ENCODE measurements around the gene MAPKAP1. TPM values are rescaled to one million over a fixed set of nuclear protein-coding genes. Genes with fewer than 3 reads are reported as not detected.
A peak's percentile ranks its signal among the peaks of the same experiment; 100 is the strongest.

MAPKAP1 gene
- 76.4 and 84.3 TPM in 2 replicates for total RNA-seq

DNA sequence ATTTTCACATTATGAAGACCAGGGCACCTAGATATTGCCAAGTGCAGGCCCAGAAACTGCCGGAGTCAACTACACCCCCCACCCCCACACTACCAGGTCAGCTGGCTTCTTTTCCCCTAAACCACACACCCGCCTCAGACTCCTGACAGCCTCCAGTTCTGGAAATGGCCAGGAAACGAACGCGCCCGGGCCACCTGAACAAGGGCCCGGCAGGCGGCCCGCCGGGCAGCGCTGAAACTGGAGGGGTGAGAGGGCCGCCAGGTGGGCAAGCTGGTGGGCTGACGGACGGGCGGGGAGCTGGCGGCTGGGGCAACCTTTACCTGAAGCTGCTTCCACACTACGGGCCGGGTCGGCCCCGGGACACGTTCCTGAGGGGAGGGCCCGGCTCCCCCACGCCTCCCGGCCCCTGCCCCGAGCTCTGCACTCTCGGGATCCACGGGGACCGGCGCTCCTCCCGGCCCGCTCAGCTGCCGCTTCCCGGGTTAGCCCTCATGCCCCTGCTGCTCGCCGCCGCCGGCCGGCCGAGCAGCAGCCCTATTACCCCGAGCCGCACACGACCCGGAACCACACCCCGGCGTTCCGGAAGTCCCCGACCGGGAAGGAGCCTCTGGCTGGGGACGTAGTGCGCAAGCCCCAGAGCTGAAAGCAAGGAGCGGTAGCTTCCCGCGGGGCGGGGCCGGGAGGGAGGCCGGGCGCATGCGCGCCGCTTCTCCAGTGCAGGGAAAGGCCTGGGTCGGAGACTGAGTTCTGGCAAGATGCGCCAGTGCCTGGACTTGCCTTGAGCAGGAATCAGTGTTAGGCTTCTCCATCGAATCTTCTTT lies at the start of gene MAPKAP1:
MAPKAP1 (minus strand) TSS at position 558 of the 821 bp plus-strand sequence. CDS start 34,634 bp downstream, outside the sequence.
- peak; percentile 90 for DNase-seq (ENCODE audit: low read depth)

GRCh38 chr9:125756518-125756917 lies 49.5 kb upstream of the MAPKAP1 start:
- no peak for DNase-seq (ENCODE audit: low read depth)

DNA sequence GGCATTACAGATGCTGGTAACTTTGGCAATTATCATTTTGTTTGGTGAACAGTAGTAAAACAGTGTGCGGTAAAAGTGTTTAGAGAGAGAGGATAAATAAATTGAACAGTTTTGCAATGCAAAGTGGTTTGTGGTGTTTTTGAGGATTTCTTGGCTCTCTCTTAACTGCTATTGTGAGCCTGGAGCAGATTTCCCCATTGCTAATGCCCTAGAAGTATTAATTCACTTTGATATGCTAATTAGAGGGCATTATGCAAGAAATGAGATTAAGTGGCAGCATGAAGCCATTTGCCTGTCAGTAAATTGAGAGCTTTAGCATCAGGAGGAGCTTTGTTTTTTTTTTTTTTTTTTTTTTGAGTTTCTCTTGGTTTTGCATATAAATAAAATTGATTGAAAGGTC lies 48.3 kb upstream of the MAPKAP1 start:
- DNase-seq (ENCODE audit: low read depth) = no peak

- DNase-seq (ENCODE audit: low read depth) = no peak
These were observed 47.1 kb upstream of the MAPKAP1 start for GRCh38 chr9:125754096-125754495.

DNA sequence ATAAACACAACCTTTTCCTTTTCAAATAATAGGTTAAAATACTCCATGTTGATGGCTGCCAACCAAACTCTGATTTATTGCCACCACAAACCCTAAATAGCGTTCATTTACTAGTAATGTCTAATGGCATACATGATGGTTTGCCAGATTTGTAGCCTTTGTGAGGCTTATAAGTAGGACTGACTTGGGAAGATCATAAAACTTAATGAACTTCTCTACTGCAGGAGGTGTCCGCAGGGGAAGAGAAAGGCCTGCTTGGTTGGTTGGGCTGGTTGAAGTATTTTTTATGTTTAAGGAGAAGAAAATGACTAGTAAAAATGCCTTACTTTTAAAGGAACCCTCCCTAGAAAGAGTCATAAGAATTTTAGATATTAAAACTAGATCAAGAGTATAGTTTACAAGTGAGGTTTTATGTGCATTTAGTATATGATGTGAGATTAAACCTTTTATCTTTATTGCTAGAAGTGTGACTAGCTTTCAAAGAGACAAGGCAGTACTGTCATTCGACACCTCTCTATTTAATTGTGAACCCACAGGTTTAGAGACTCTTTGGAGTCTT lies 45.1 kb upstream of the MAPKAP1 start:
- no peak for DNase-seq (ENCODE audit: low read depth)

DNA sequence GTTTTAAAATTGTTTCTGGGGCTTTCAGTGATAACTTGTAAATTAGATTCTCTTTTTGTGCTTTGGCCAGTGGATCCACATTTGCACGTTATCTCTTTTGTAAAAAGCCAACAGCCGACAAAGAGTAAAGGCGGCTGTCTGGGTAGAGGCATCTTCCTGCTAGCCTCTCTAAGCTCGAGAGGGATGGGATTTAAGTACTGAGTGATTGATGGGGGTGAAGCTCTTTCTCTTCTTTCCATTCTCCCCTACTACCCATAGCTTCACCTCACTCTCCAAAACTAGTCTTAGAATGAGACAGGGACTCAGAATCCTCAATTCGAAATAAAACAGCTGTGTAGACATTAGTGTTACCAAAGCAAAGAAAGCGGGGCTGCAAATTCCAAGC lies 43.6 kb upstream of the MAPKAP1 start:
- DNase-seq (ENCODE audit: low read depth) = no peak

DNA sequence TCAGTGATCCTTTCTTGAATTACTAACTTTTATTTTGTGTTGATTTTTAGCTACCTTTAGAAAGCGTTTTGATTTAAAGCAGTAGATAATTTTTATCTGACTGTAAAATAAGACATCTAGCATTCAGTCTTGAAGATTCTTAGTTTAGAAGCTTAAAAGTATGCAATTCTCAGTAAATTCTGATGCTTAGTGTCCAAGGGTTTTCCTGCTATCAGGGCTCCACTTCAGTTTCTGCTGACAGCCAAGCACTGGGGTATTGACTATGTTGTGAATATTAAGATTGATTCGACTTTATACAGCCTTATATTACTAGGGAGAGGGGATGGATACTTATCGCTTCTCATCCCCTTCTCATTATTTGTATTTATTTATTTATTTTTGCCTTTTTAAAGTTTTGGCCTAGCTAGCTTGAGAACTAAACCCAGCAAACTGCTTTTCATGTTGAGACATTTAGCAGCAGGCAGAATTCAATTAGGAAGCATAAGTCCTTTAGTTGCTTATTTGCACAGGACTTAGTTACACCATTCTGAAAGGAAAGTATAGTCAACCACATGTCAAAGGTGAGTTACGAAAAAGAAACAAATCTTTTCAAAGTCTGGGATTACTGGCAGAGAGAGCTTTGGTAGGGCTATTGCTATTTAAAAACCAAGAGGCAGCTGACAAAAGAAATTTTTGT lies 43.1 kb upstream of the MAPKAP1 start:
- no peak for DNase-seq (ENCODE audit: low read depth)

DNA sequence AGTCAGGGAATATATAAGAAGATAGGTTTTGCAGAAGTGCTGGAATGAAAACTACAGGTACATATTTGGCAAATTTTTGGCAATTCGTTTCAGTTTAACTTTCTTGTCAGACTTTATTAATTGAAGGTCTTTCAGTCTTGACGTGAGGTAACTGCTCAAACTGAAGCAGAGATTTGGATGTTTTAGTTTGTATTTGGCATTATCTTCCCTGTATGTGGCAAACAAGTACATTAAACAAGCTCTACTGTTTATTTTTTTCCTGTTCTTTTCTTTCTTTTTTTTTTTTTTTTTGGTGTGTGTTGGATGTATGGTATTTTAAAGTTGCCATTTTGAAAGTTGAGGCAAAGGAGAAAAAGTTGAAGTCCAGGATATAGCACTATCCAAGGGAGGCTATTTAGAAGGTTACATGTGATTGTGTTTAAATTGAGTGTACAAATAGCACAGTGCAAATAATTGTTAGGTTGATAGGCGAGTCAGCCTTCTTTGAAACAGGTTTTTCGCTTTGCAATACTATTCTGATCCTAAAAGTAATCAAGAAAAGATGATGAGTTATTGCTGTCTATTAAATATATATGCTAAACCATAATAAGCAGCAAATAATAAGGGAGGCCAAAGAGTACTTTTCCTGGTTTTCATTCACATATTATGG lies 42.4 kb upstream of the MAPKAP1 start:
- no peak for DNase-seq (ENCODE audit: low read depth)

- DNase-seq (ENCODE audit: low read depth) = no peak
These were observed 41.6 kb upstream of the MAPKAP1 start for GRCh38 chr9:125748446-125749099.

DNA sequence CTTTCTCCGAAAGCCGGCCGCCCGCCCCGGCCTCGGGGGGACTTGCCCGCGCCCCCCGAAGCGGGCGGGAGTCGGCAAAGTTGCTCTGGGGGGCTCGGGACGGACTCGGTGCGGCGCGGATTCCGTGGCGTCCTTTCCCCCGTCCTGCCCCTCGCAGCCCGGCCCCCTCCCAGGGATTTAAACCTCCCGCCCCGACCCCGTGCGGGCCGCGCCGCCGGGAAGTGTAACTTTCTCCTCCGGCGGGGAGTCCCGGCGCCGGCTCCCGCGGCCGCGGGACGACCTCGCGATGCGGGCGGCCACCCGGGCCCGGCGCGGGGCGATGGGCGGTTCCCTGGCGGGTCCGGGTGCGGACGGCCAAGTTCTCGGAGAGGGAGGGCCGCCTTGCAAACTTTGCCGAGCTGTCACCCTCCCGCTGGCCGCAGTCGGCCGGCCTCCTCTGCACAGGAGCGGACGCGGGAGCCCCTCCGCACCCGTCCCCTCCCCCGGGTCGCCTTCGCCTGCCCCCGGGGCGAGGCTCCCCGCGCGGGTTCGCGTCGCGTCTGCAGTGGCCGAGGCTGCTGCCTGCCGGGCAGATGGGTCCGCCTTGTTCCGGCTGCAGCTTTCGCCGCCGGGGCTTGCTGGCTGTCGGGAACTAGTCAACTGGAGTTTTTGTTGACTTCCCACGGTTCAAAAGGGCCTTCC lies 40.9 kb upstream of the MAPKAP1 start:
- no peak for DNase-seq (ENCODE audit: low read depth)

DNA sequence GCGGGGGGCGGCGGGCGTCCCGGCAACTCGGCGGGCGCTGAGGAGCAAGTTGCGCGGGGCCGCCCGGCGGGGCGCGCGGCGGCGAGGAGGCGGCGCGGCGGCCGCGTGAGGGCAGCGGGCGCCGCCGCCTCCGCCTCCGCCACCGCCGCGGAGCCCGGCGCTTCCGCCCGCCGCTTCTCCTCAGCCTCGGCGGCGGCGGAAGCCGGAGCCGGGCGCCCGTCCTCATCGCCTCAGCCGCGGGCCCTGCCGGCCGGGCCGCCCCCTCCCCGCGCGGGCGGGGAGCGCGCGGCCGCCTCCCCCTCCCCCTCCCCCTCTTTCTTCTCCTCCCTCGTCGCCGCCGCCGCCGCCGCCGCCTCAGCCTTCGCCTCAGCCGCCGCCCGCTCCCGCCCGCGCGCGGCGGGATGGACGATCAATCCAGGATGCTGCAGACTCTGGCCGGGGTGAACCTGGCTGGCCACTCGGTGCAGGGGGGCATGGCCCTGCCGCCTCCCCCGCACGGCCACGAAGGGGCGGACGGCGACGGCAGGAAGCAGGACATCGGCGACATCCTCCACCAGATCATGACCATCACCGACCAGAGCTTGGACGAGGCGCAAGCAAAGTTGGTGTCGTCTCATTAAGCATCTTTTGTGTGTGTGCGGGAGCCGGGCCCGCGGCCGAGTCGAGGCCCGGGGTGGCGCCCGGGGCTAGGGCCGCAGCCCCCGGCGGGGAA lies 40.2 kb upstream of the MAPKAP1 start, which contains the start of gene PBX3:
PBX3 (plus strand) TSS at position 321 of the 712 bp plus-strand sequence.
- DNase-seq (ENCODE audit: low read depth) = no peak

DNA sequence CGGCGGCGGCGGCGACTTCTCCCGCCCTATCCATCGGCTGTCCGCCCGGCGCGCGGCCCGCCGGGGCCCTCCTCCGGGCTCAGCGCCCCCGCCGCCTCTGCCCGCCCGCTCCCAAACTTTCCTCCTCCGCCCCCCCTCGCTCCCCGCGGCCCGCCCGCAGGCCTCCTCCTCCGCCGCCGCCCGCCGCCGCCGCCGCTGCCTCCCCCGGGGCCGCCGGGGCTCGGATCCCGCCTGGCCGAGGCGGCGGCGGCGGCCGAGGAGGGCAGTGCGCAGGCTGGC lies 39.7 kb upstream of the MAPKAP1 start:
- no peak for DNase-seq (ENCODE audit: low read depth)

- DNase-seq (ENCODE audit: low read depth) = peak; percentile 88
These were observed 39.2 kb upstream of the MAPKAP1 start for GRCh38 chr9:125746017-125746773.

GRCh38 chr9:125745682-125746016 lies 38.6 kb upstream of the MAPKAP1 start:
- no peak for DNase-seq (ENCODE audit: low read depth)

- no peak for DNase-seq (ENCODE audit: low read depth)
These were observed 38.0 kb upstream of the MAPKAP1 start for GRCh38 chr9:125745018-125745417.

- peak; percentile 44 for DNase-seq (ENCODE audit: low read depth)
These were observed 37.6 kb upstream of the MAPKAP1 start for GRCh38 chr9:125744616-125745015.

GRCh38 chr9:125743682-125744428 lies 36.8 kb upstream of the MAPKAP1 start:
- no peak for DNase-seq (ENCODE audit: low read depth)

- no peak for DNase-seq (ENCODE audit: low read depth)
These were observed 35.6 kb upstream of the MAPKAP1 start for GRCh38 chr9:125742657-125743056.

DNA sequence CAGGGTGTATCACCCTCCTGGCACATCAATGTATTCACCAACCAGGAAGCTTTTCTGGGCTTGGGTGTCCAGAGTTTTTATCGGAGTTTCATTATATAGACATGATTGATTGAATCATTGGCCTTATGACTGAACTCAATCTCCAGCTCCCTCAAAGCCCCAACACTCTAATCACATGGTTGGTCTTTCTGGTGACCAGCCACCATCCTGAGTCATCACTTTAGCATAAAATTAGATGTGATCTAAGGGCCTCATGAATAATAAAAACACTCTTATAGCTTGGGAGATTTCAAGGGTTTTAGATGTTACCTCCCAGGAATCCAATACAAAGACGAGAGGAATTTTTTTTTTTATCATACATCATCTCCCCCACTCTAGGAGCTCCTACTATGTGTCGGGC lies 32.4 kb upstream of the MAPKAP1 start:
- no peak for DNase-seq (ENCODE audit: low read depth)
